Stomach (tissue), 9 donors: Measurements from ENCODE around the gene C18orf63. TPM values are rescaled to one million over a fixed set of nuclear protein-coding genes. Genes with fewer than 3 reads are reported as not detected.

Experiments used
- DNase-seq, 2 donors: peaks; one replicate each; pipeline versions ENCODE4 v3.0.0 to v3.0.0-alpha.2; 2013 to 2019
- H3K27ac ChIP-seq, 5 donors: fragments of 200-600 bp in 4 of 5; sonication (generic) in 4 of 5; one replicate each; pipeline ENCODE4 v1.5.1; 2013 to 2019; ENCODE audit warnings: mild to moderate bottlenecking in 1 of 5, moderate library complexity in 1 of 5
- H3K27me3 ChIP-seq, 3 donors: fragments of 200-600 bp; sonication (generic); one replicate each; pipeline ENCODE4 v1.5.1; 2017 to 2019; ENCODE audit warnings: mixed run types in 1 of 3
- H3K36me3 ChIP-seq, 4 donors: fragments of 200-600 bp; sonication (generic); 1 replicate in 3 of 4; 2 replicates in 1 of 4; pipeline ENCODE4 v1.5.1; 2016 to 2019
- H3K4me1 ChIP-seq, 4 donors: fragments of 200-600 bp; sonication (generic); one replicate each; pipeline ENCODE4 v1.5.1; 2016 to 2019
- H3K4me3 ChIP-seq, 4 donors: fragments of 200-600 bp; sonication (generic) in 3 of 4; one replicate each; pipeline ENCODE4 v1.5.1; 2016 to 2019; ENCODE audit warnings: mild to moderate bottlenecking in 1 of 4
- H3K9me3 ChIP-seq, 4 donors: fragments of 200-600 bp; sonication (generic); one replicate each; pipeline ENCODE4 v1.5.1; 2016 to 2019
- EP300 ChIP-seq: sonication (generic); formaldehyde crosslinking; IDR thresholded peaks from one replicate; pipeline ENCODE4 v1.6.1; 2017; ENCODE audit warnings: antibody characterized with exemption
- POLR2A ChIP-seq, 4 donors: fragments of 450-650 bp; IDR thresholded peaks; one replicate each; pipeline ENCODE4 v1.6.1; 2016; ENCODE audit warnings: antibody characterized with exemption in 4 of 4, control low read depth in 2 of 4, mild to moderate bottlenecking in 1 of 4, moderate library complexity in 1 of 4
- POLR2AphosphoS5 ChIP-seq, 3 donors: sonication (generic); formaldehyde crosslinking; IDR thresholded peaks; one replicate each; pipeline ENCODE4 v1.6.1; 2016; ENCODE audit warnings: antibody characterized with exemption in 3 of 3
- WGBS, 5 donors: extraction: QIAGEN DNeasy Blood & Tissue Kit in 3 of 5; methylation state at CpG; one replicate each; pipeline versions ENCODE4 v1.1.5 to v1.1.7; 2013 to 2018; 5-methylcytosine and 5-hydroxymethylcytosine counted together
- intact Hi-C: fragments of 100-400 bp; cut with DNase I; formaldehyde crosslinking; loops from one replicate; pipeline ENCODE4 v1.15.1; 2023; ENCODE audit warnings: low total_unique reads
- polyA plus RNA-seq, 3 donors: library from polyadenylated mRNA; stranded (reverse); fragments of 200-250 nt; gene quantifications; one replicate each; pipeline ENCODE4 v1.2.3, GENCODE V29; 2013
- total RNA-seq, 5 donors: library from RNA; depleted of rRNA; stranded (reverse); fragments of >200 nt; gene quantifications; one replicate each; pipeline versions ENCODE4 v1.1.0 to v1.2.3, GENCODE V29; 2014 to 2016
- TF ChIP-seq, protein P1 (sequence below), 7 experiments: fragments of 450-650 bp in 4 of 7; fragments of 200-600 bp in 3 of 7; sonication (generic) in 3 of 7; IDR thresholded peaks; one replicate each; pipeline ENCODE4 v1.5.1; 2016 to 2019; ENCODE audit warnings: antibody characterized with exemption in 7 of 7, control low read depth in 2 of 7, mild to moderate bottlenecking in 1 of 7
- donor health status: healthy with polysubstance abuse.
- donor health status: Bipolar disorder and iron deficiency.
- donor health status: healthy.

The C18orf63 gene
- total and polyA plus RNA-seq, 8 donors = not detected

DNA sequence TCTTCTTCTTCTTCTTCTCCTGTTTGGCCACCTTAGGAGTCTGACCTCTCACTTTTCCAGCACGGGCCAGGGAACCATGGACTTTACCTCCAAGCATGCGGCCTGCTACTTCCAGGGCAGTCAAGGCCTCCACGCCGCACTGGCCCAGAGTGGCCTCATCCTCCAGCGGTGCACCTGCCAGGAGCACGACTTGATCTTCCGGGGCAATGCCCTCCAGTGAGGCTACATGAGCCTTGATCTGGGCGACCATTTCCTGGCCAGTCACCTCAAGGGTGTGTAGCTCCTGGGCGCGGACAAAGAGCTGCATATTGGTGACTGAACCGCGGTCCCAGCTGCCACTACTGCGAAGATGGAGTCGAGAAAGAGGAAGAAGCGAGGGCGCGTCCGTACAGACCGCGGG lies 74.4 kb downstream of the C18orf63 start:
- DNase-seq = no peak
- intact Hi-C loops = no loop called here
- no peaks in the 10 kb centered on the region for H3K27me3 ChIP-seq
- no peak overlapping the region for H3K4me3 ChIP-seq
- no peaks in the 10 kb centered on the region for H3K4me1 ChIP-seq
- no peaks in the 10 kb centered on the region for H3K9me3 ChIP-seq
- 93 to 98% (median 96%) methylated on average over 20 of the region's 20 CpGs for WGBS, 5 donors
- no peaks in the 10 kb centered on the region for H3K36me3 ChIP-seq
- H3K27ac ChIP-seq = no peak overlapping the region
- TF ChIP-seq, protein P1, sequence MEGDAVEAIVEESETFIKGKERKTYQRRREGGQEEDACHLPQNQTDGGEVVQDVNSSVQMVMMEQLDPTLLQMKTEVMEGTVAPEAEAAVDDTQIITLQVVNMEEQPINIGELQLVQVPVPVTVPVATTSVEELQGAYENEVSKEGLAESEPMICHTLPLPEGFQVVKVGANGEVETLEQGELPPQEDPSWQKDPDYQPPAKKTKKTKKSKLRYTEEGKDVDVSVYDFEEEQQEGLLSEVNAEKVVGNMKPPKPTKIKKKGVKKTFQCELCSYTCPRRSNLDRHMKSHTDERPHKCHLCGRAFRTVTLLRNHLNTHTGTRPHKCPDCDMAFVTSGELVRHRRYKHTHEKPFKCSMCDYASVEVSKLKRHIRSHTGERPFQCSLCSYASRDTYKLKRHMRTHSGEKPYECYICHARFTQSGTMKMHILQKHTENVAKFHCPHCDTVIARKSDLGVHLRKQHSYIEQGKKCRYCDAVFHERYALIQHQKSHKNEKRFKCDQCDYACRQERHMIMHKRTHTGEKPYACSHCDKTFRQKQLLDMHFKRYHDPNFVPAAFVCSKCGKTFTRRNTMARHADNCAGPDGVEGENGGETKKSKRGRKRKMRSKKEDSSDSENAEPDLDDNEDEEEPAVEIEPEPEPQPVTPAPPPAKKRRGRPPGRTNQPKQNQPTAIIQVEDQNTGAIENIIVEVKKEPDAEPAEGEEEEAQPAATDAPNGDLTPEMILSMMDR (IDR thresholded peaks at IDR 0.05) = no peak
- TF ChIP-seq EP300 = no peak
- TF ChIP-seq POLR2A (IDR thresholded peaks at IDR 0.05) = no peak
- TF ChIP-seq POLR2AphosphoS5 (IDR thresholded peaks at IDR 0.05) = no peak

DNA sequence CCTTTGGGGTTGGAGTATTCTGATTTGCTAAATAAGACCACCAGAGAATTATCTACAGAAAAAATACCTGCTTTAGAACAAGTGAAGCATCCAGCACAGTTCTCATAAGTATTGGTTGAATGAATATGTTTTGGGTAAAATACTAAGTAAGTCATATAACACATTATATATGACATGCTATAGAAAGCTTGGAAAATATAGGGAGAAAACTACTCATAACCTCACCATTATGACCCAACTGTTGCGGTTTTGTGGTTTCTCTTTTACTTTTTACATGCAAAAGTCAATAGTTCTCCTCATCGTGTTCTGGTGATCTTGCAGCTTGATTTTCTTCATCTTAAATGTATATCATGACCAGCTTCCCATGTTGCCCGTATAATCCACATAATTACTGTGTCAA lies 75.3 kb downstream of the C18orf63 start:
- no peak for DNase-seq
- no peaks in the 10 kb centered on the region for H3K36me3 ChIP-seq
- H3K4me1 ChIP-seq = peaks cover 0 to 7% (median 2%) of the 10 kb centered on the region in 4 donors
- no peaks in the 10 kb centered on the region for H3K27me3 ChIP-seq
- H3K27ac ChIP-seq = no peak overlapping the region
- 79 to 90% (median 84%) methylated on average over 3 of the region's 3 CpGs for WGBS, 5 donors
- H3K9me3 ChIP-seq = no peaks in the 10 kb centered on the region
- no peak overlapping the region for H3K4me3 ChIP-seq
- TF ChIP-seq POLR2AphosphoS5 (IDR thresholded peaks at IDR 0.05) (no peak), POLR2A (IDR thresholded peaks at IDR 0.05) (no peak)
- TF ChIP-seq, protein P1 (IDR thresholded peaks at IDR 0.05) = no peak
- intact Hi-C loops = no loop called here

- H3K27me3 ChIP-seq = no peaks in the 10 kb centered on the region
- intact Hi-C loops = no loop called here
- DNase-seq = no peak
- TF ChIP-seq POLR2AphosphoS5 (IDR thresholded peaks at IDR 0.05) (no peak), EP300 (no peak), POLR2A (IDR thresholded peaks at IDR 0.05) (no peak)
- TF ChIP-seq, protein P1 (IDR thresholded peaks at IDR 0.05) = no peak
- H3K9me3 ChIP-seq = no peaks in the 10 kb centered on the region
- no peaks in the 10 kb centered on the region for H3K36me3 ChIP-seq
- WGBS, 5 donors = 91 to 96% (median 93%) methylated on average over 4 of the region's 4 CpGs
- H3K4me1 ChIP-seq = peaks cover 0 to 18% (median 11%) of the 10 kb centered on the region in 4 donors
- no peak overlapping the region for H3K4me3 ChIP-seq
- H3K27ac ChIP-seq = no peak overlapping the region
Observed at GRCh38 chr18:74392323-74392722, 76.7 kb downstream of the C18orf63 start.

DNA sequence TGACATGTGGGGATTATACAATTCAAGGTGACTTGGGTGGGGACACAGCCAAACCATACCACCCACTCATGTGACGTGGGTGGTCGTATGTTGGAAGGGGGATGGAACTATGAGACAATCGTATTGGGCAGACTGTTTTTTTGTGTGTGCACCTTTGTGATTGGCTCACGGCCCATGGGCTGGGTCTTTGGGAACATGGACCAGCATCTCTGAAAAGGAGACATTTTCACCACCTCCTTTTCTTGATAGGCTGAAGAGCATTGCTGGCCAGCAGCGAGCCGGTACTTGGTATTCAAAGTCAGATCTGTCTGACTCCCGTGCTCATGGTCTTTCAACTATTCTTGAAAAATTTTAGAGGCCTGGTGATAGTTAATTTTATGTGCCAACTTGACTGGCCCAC lies 79.4 kb downstream of the C18orf63 start:
- Histone ChIP-seq H3K27ac (no peak overlapping the region), H3K4me3 (no peak overlapping the region), H3K27me3 (no peaks in the 10 kb centered on the region), H3K36me3 (no peaks in the 10 kb centered on the region), H3K9me3 (no peaks in the 10 kb centered on the region), H3K4me1 (peaks cover 0 to 19% (median 12%) of the 10 kb centered on the region in 4 donors)
- intact Hi-C loops = no loop called here
- TF ChIP-seq EP300 = no peak
- no peak for TF ChIP-seq POLR2AphosphoS5 (IDR thresholded peaks at IDR 0.05)
- TF ChIP-seq, protein P1 (IDR thresholded peaks at IDR 0.05) = no peak
- no peak for TF ChIP-seq POLR2A (IDR thresholded peaks at IDR 0.05)
- no peak for DNase-seq
- 77 to 93% (median 89%) methylated on average over 7 of the region's 7 CpGs for WGBS, 5 donors
